ENCODE data around the gene SMAD7.

The SMAD7 gene

GRCh38 chr18:48915626-48916425 lies 34.9 kb downstream of the SMAD7 start:
- no peak for DNase-seq (ENCODE audit: low read depth in 2 of 2)

GRCh38 chr18:48914581-48915251 lies 36.0 kb downstream of the SMAD7 start:
- no peak for DNase-seq (ENCODE audit: low read depth in 2 of 2)

- DNase-seq (ENCODE audit: low read depth in 2 of 2) = no peak
Observed at GRCh38 chr18:48913775-48914174, 37.0 kb downstream of the SMAD7 start.

GRCh38 chr18:48913201-48913600 lies 37.6 kb downstream of the SMAD7 start:
- no peak for DNase-seq (ENCODE audit: low read depth in 2 of 2)

- DNase-seq (ENCODE audit: low read depth in 2 of 2) = no peak
Observed at GRCh38 chr18:48910972-48911545, 39.7 kb downstream of the SMAD7 start.

GRCh38 chr18:48909721-48910120 lies 41.0 kb downstream of the SMAD7 start:
- DNase-seq (ENCODE audit: low read depth in 2 of 2) = no peak

- no peak for DNase-seq (ENCODE audit: low read depth in 2 of 2)
Observed at GRCh38 chr18:48908916-48909315, 41.8 kb downstream of the SMAD7 start.

- no peak for DNase-seq (ENCODE audit: low read depth in 2 of 2)
Observed at GRCh38 chr18:48905513-48905912, 45.3 kb downstream of the SMAD7 start.

- no peak for DNase-seq (ENCODE audit: low read depth in 2 of 2)
Observed at GRCh38 chr18:48904847-48905394, 45.8 kb downstream of the SMAD7 start.

GRCh38 chr18:48904091-48904490 lies 46.7 kb downstream of the SMAD7 start:
- no peak for DNase-seq (ENCODE audit: low read depth in 2 of 2)

- DNase-seq (ENCODE audit: low read depth in 2 of 2) = no peak
Observed at GRCh38 chr18:48902856-48903601, 47.7 kb downstream of the SMAD7 start.

GRCh38 chr18:48902023-48902855 lies 48.5 kb downstream of the SMAD7 start:
- no peak for DNase-seq (ENCODE audit: low read depth in 2 of 2)

GRCh38 chr18:48901145-48902022 lies 49.4 kb downstream of the SMAD7 start:
- DNase-seq (ENCODE audit: low read depth in 2 of 2) = no peak

- DNase-seq (ENCODE audit: low read depth in 2 of 2) = no peak
Observed at GRCh38 chr18:48900469-48900868, 50.3 kb downstream of the SMAD7 start.

- DNase-seq (ENCODE audit: low read depth in 2 of 2) = no peak
Observed at GRCh38 chr18:48899558-48900174, 51.1 kb downstream of the SMAD7 start.

GRCh38 chr18:48898521-48898920 lies 52.2 kb downstream of the SMAD7 start:
- no peak for DNase-seq (ENCODE audit: low read depth in 2 of 2)

GRCh38 chr18:48897531-48897930 lies 53.2 kb downstream of the SMAD7 start:
- no peak for DNase-seq (ENCODE audit: low read depth in 2 of 2)

GRCh38 chr18:48896875-48897511 lies 53.8 kb downstream of the SMAD7 start:
- no peak for DNase-seq (ENCODE audit: low read depth in 2 of 2)

GRCh38 chr18:48896326-48896874 lies 54.4 kb downstream of the SMAD7 start:
- DNase-seq (ENCODE audit: low read depth in 2 of 2) = no peak

All from activated CD8-positive, alpha-beta memory T cell treated with anti-CD3 and anti-CD28 coated beads for 4 hours (primary cell).